GM10847 (cell line): Measurements from ENCODE around the gene THRSP.

Experiments used
- POLR2A ChIP-seq: IDR thresholded peaks from 2 replicates; pipeline ENCODE4 v1.6.1; 2011; ENCODE audit not compliant: insufficient read length; ENCODE audit errors: extremely low read depth

Gene THRSP

DNA sequence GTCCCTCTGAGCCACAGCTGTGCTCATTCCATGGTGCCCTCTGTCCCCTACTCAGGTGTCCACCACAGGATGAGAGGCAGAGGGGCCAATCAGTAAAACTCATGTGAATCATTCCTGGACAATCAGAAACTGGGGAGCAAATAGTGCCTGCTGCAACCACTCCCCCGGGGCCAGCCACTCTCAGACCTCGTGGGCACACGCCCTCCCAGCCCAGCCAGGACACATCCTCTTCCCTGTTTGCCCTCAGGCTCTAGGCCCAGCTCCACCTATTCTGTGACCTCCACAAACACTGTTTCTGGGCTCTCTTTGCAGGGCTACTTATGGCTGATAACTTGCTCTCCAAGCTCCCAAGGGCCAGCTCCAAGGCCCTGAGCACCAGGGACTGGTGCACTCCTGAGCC is 26.6 kb upstream of the THRSP start:
- no peak for TF ChIP-seq POLR2A

GRCh38 chr11:78037825-78038620 is 25.6 kb upstream of the THRSP start:
- TF ChIP-seq POLR2A: no peak

DNA sequence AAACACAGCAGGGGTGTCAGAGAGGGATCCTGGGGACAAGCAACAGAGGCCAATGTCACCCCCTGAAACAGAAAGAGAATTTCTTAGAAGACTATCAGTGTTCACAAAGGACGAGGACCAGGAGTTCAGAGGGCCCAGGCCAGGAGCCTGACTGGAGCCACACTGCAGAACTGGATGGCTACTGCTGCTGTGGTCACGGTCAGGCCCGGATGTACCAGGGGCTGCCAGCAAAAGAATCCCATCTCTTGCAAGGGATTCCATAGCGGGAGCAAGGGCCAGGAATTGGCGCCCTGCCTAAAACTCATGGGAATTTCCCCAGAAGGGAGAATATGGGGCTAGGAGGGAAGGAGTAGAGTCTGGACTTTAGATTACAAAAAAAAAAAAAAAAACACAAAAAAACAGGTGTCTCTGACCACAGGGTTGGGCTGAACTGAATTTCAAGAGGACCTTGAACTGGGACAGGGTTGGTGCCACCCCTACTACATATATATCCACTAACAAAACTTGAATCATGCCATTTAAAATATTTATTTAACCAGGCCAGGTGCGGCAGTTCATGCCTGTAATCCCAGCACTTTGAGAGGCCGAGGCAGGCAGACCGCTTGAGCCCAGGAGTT is 24.9 kb upstream of the THRSP start:
- no peak for TF ChIP-seq POLR2A

GRCh38 chr11:78039391-78039918 is 24.2 kb upstream of the THRSP start:
- TF ChIP-seq POLR2A: no peak

DNA sequence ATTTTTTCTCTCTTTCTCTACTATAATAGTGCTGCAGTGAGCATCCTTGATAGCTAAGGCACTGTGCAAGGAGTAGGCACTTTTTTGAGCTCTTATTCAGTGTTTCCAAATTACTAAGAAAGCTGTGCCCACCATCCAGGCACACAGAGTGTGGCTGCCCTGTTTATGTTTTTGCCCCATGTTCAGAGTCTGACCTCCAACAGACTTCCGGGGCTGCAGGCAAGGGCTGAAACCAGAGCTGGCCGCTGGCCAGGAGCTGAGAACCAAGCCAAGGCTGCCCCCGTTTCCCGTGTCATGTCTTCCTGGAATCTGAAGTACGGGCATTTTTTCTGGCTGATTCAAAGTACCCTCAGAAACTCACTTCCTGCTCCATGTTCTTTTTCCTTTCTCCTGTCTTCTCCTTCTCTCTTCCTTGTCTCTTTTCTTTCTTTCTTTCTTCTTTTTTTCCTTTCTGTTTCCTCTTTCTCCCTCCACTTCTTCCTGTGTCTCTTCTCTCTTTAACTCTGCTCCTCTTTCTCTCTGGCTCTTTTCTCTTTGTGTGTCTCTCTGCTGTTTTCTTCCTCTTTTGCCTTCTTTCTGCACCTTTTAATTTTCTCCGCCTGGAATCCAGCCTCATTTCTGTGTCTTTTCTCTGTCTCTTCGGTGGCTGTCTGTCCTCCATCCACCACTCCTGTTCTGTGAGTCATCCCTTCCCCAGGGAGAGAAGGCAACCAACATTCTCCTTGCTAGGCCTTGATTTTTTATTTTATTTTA is 23.6 kb upstream of the THRSP start:
- no peak for TF ChIP-seq POLR2A

DNA sequence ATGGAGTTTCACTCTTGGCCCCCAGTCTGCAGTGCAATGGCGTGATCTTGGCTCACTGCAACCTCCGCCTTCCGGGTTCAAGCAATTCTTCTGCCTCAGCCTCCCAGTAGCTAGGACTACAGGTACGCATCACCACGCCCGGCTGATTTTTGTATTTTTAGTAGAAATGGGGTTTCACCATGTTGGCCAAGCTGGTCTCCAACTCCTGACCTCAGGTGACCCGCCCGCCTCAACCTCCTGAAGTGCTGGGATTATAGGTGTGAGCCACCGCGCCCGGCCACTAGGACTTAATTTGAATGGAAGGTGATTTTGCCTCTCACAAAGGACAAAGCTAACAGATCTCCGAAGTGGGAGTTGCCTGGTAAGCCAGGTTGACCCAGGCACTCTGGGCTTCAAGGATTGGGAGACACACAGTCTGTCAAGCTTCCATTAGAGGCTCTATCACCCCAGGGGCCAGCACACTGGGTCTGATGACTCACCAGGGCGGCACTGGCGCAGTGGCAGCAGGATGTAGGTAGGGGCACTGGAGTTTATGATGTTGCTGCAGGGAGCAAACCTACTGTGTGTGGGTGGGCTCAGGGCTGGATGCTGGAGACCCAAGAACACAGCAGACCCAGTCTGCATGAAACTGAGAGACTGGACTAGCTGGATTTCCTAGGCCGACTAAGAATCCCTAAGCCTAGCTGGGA is 22.8 kb upstream of the THRSP start:
- no peak for TF ChIP-seq POLR2A

GRCh38 chr11:78041843-78042440 is 21.7 kb upstream of the THRSP start:
- TF ChIP-seq POLR2A: no peak

DNA sequence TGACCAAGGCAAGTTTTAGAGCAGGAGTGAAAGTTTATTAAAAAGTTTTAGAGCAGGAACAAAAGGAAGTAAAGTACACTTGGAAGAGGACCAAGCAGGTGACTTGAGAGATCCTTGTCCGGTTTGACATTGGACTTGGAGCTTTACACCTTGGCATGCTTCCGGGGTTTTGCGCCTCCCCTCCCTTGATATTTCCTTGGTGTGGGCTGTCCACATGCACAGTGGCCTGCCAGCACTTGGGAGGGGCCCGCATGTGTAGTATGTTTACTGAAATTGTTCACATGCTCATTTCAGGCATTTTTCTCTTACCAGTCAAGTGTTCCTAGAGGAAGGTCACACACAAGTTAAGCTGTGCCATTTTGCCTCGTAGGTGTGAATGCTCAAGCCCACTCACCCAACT is 19.0 kb upstream of the THRSP start:
- TF ChIP-seq POLR2A: no peak

- TF ChIP-seq POLR2A: no peak
These were observed 17.7 kb upstream of the THRSP start for GRCh38 chr11:78045851-78046485.

GRCh38 chr11:78046486-78046854 is 17.2 kb upstream of the THRSP start:
- no peak for TF ChIP-seq POLR2A

GRCh38 chr11:78048561-78048960 is 15.1 kb upstream of the THRSP start:
- TF ChIP-seq POLR2A: no peak

DNA sequence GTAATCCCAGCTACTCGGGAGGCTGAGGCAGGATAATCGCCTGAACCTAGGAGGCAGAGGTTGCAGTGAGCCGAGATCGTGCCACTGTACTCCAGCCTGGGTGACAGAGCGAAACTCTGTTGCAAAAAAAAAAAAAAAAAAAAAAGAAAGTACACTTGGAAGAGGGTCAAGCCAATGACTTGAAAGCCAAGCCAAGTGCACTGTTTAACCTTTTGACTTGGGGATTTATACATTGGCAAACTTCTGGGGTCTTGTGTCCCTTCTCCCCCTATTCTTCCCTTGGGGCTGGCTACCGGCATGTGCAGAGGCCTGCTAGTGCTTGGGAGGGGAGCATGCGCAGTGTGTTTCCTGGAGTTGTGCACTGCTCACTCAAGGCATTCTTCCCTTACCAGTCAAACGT is 14.3 kb upstream of the THRSP start:
- TF ChIP-seq POLR2A: no peak

DNA sequence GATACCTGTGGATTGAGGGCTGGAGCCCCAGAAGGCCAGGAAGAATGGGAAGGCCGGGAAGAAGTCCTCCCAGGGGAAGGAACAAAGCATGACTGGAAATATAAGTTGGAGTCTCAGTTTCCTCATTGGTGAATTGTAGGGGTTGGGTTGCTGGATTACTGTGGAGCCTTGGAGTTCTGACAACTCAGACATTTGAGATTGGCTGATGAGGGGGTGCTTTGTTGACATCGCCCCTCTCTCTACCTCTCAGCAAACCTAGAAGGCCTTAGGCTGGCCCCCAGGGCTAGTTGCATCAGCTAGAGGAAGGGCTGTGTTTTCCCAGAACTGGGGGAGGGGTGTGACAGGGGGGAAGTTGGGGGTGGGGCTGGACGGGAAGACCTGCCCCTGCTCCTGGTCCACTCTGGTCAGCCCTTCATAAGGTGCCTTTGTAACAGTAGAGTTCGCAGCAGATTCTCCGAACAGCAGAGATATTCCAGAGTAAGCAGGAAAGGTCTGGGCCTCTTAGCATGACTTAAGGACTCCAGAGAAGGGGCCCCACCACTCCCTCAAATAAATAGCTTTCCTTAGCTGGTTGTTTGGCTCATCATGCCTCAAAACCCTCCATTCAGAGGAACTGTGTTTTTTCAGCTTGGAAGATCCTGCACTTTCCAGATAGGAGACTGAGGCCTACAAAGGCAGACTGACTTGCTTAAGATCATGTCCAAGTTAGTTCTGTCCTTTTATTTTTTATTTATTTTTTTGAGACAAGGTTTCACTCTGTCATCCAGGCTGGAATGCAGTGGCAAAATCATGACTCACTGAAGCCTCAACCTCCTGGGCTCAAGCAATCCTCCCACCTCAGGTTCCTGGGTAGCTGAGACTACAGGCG is 12.5 kb upstream of the THRSP start:
- TF ChIP-seq POLR2A: no peak

GRCh38 chr11:78054971-78055370 is 8.7 kb upstream of the THRSP start:
- no peak for TF ChIP-seq POLR2A
